Kidney epithelial cell (primary cell): ENCODE results near the gene HTR2C. TPM values are rescaled to one million over a fixed set of nuclear protein-coding genes. Genes with fewer than 3 reads are reported as not detected.

Source experiments
- DNase-seq: peaks from one replicate; pipeline ENCODE4 v3.0.0-alpha.2; 2010; ENCODE audit warnings: low read depth
- H3K27me3 ChIP-seq: 2 replicates; pipeline ENCODE4 v1.6.0; 2011; ENCODE audit warnings: low read length; ENCODE audit not compliant: control insufficient read depth, insufficient read depth
- H3K36me3 ChIP-seq: 2 replicates; pipeline ENCODE4 v1.5.1; 2011; ENCODE audit warnings: low read length; ENCODE audit not compliant: control insufficient read depth, insufficient read depth
- H3K4me3 ChIP-seq: 2 replicates; pipeline ENCODE4 v1.5.1; 2011; ENCODE audit warnings: low read depth, mild to moderate bottlenecking, control low read depth, low read length
- CTCF ChIP-seq: IDR thresholded peaks from 2 replicates; pipeline ENCODE4 v1.5.1; 2011; ENCODE audit warnings: mild to moderate bottlenecking, moderate library complexity, low read length, control low read depth, inconsistent platforms; ENCODE audit not compliant: insufficient read depth, poor library complexity, severe bottlenecking
- total RNA-seq: library from RNA; depleted of rRNA; stranded (reverse); fragments of >200 nt; gene quantifications from 2 replicates; pipeline ENCODE4 v1.2.3, GENCODE V29; 2015

HTR2C gene
- not detected in 2 replicates for total RNA-seq

GRCh38 chrX:114583646-114584374, at the start of gene HTR2C:
Gene HTR2C, plus strand, starts transcription at chrX:114584086. Its CDS starts 142,851 bp downstream, at chrX:114726937.
- TF ChIP-seq CTCF: no peak
- DNase-seq: no peak
- Histone ChIP-seq H3K4me3 (no peak within 1 kb of the TSS), H3K36me3 (no peaks in the 10 kb centered on the region), H3K27me3 (peaks cover 47% of the 10 kb centered on the region)

GRCh38 chrX:114580336-114580735, 3.5 kb upstream of the HTR2C start:
- TF ChIP-seq CTCF: no peak
- DNase-seq: no peak
- Histone ChIP-seq H3K36me3 (no peaks in the 10 kb centered on the region), H3K27me3 (peaks cover 42% of the 10 kb centered on the region), H3K4me3 (no peak overlapping the region)

- no peak for TF ChIP-seq CTCF
- no peak overlapping the region for H3K4me3 ChIP-seq
- no peaks in the 10 kb centered on the region for H3K36me3 ChIP-seq
- DNase-seq: no peak
- peaks cover 47% of the 10 kb centered on the region for H3K27me3 ChIP-seq
Observed at GRCh38 chrX:114581528-114582263, 2.2 kb upstream of the HTR2C start.

GRCh38 chrX:114582264-114582632, 1.6 kb upstream of the HTR2C start:
- no peak overlapping the region for H3K4me3 ChIP-seq
- no peak for DNase-seq
- H3K36me3 ChIP-seq: no peaks in the 10 kb centered on the region
- H3K27me3 ChIP-seq: peaks cover 47% of the 10 kb centered on the region
- no peak for TF ChIP-seq CTCF

GRCh38 chrX:114582698-114583395, 1.0 kb upstream of the HTR2C start:
- H3K27me3 ChIP-seq: peaks cover 47% of the 10 kb centered on the region
- no peak for DNase-seq
- TF ChIP-seq CTCF: no peak
- H3K36me3 ChIP-seq: no peaks in the 10 kb centered on the region
- no peak overlapping the region for H3K4me3 ChIP-seq
